OCI-LY3 (cell line): ENCODE measurements around the gene PRPH.

ENCODE experiments used
- H2AFZ ChIP-seq: fragments of 200-600, 300-600 bp; shearing (Covaris generic); 2 replicates; pipeline ENCODE4 v1.6.0; 2014; ENCODE audit warnings: antibody characterized with exemption, low read depth, low read length
- H3K27ac ChIP-seq: fragments of 200-600, 300-600 bp; sonication (generic); 2 replicates; pipeline ENCODE4 v1.5.1; 2014; ENCODE audit warnings: mild to moderate bottlenecking, low read length, moderate library complexity, mixed read lengths
- H3K27me3 ChIP-seq: fragments of 200-600, 300-600 bp; sonication (generic); 2 replicates; pipeline ENCODE4 v1.6.1; 2014; ENCODE audit warnings: low read depth, low read length, mixed read lengths
- H3K36me3 ChIP-seq: fragments of 200-600, 300-600 bp; sonication (generic); replicated peaks from 2 replicates; pipeline ENCODE3; 2014; ENCODE audit warnings: low read depth, low read length, mixed read lengths
- H3K4me1 ChIP-seq: fragments of 300-600, 200-600 bp; sonication (generic); 2 replicates; pipeline ENCODE4 v1.6.1; 2014; ENCODE audit warnings: low read length, mixed read lengths
- H3K4me2 ChIP-seq: fragments of 200-600, 300-600 bp; sonication (generic); 2 replicates; pipeline ENCODE4 v1.6.1; 2014; ENCODE audit warnings: low read length, mixed read lengths
- H3K4me3 ChIP-seq: fragments of 300-600, 200-600 bp; sonication (generic); 2 replicates; pipeline ENCODE4 v1.5.1; 2014; ENCODE audit warnings: antibody characterized with exemption, mild to moderate bottlenecking, low read length, moderate library complexity
- H3K79me2 ChIP-seq: fragments of 300-600, 200-600 bp; shearing (Covaris generic); 2 replicates; pipeline ENCODE4 v1.6.1; 2014; ENCODE audit warnings: mild to moderate bottlenecking, low read length, mixed read lengths
- H3K9ac ChIP-seq: fragments of 300-600, 200-600 bp; shearing (Covaris generic); 2 replicates; pipeline ENCODE4 v1.6.0; 2014; ENCODE audit warnings: mild to moderate bottlenecking, low read length, moderate library complexity
- H3K9me3 ChIP-seq: fragments of 200-600, 300-600 bp; shearing (Covaris generic); 2 replicates; pipeline ENCODE4 v1.6.1; 2014; ENCODE audit warnings: low read length, mixed read lengths; ENCODE audit not compliant: insufficient read depth
- H4K20me1 ChIP-seq: fragments of 200-600, 300-600 bp; sonication (generic); 2 replicates; pipeline ENCODE4 v1.6.1; 2016; ENCODE audit warnings: low read length, mixed read lengths; ENCODE audit not compliant: insufficient read depth
- CTCF ChIP-seq: fragments of 200-600, 300-600 bp; sonication (generic); IDR thresholded peaks from 2 replicates; pipeline ENCODE4 v1.5.1; 2014; ENCODE audit warnings: antibody characterized with exemption, low read length, low read depth
- EZH2phosphoT487 ChIP-seq: fragments of 200-600 bp; shearing (Covaris generic); IDR thresholded peaks from 2 replicates; pipeline ENCODE4 v1.6.1; 2018; ENCODE audit warnings: antibody characterized with exemption, mixed run types, low read depth

PRPH gene

DNA sequence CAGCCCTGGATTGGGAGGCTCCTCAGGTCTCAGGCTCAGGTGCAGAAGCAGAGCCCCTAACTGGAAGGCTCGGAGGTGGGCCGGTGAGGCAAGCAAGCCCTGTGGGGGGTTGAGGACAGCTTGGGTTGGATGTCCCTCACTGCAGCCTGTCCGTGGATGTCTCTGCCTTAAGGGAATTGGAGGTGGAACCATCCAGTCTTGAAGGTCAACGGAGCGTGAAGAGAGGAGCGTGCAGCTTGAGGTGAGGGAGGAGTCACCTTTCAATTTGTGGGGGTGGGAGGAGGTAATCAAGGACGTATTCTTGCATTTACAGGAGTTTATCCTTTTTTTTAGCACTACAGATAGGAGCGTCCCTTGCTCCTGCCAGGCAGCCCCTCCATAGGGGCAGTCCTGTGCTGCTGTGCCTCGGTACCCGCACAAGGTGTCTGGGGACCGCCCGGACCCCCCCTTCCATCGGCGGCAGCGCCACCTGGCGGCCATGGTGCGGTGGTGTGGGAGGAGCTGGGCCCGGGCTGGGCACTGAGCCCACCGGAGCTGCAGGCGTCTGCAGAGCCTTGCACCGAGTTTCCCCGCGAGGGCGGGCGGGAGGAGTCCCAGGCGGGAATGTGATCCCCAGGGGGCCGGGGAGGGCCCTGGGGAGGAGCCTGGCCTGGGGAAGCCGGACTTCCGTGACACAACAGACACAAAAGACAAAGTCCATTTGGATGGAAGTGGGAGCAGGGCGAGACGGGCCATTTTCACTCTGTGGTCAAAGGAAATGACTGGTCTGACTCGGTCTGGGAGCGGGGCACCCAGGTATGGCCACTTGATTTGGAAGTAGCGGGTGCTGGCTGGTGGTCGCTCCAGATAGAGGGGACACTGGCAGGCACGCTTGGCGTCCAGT is 52.6 kb downstream of the PRPH start:
- H3K4me3 ChIP-seq: peak overlapping the region; percentile 73
- peak; percentile 93 for TF ChIP-seq CTCF
- TF ChIP-seq EZH2phosphoT487: no peak
- H3K79me2 ChIP-seq: no peaks in the 10 kb centered on the region
- no peaks in the 10 kb centered on the region for H3K36me3 ChIP-seq
- peak overlapping the region; percentile 78 for H3K4me2 ChIP-seq
- H3K9me3 ChIP-seq: no peaks in the 10 kb centered on the region
- no peak overlapping the region for H3K27ac ChIP-seq
- peak overlapping the region; percentile 52 for H3K9ac ChIP-seq
- peaks cover 17% of the 10 kb centered on the region for H3K27me3 ChIP-seq
- peak overlapping the region; percentile 88 for H2AFZ ChIP-seq
- peaks cover 20% of the 10 kb centered on the region for H3K4me1 ChIP-seq
- H4K20me1 ChIP-seq: no peaks in the 10 kb centered on the region
